CD14-positive monocyte (primary cell): ENCODE results near the gene LRP2BP. TPM values are rescaled to one million over a fixed set of nuclear protein-coding genes. Genes with fewer than 3 reads are reported as not detected.

Experiments used
- DNase-seq, 3 donors: peaks; one replicate each; pipeline ENCODE4 v3.0.0-alpha.2; 2011 to 2022
- H2AFZ ChIP-seq: 2 replicates; pipeline ENCODE4 v1.6.0; 2012; ENCODE audit warnings: mild to moderate bottlenecking, low read depth, low read length, inconsistent platforms; ENCODE audit not compliant: insufficient read depth, poor library complexity, severe bottlenecking
- H3K27ac ChIP-seq, 2 donors: 1 replicate in 1 of 2; 2 replicates in 1 of 2; pipeline ENCODE4 v1.5.1; 2012 to 2013; ENCODE audit warnings: low read length in 2 of 2, control low read depth in 1 of 2, inconsistent platforms in 1 of 2, low read depth in 1 of 2, mild to moderate bottlenecking in 1 of 2
- H3K27me3 ChIP-seq, 2 donors: one replicate each; pipeline versions ENCODE4 v1.6.0 to v1.6.1; 2011 to 2013; ENCODE audit warnings: low read length in 2 of 2; ENCODE audit not compliant: control insufficient read depth in 2 of 2, insufficient read depth in 2 of 2
- H3K36me3 ChIP-seq, 2 donors: replicated peaks in 1 of 2; 1 replicate in 1 of 2; 2 replicates in 1 of 2; pipeline versions ENCODE4 v1.5.1 to v1.6.1; 2012 to 2013; ENCODE audit warnings: low read length in 2 of 2, control low read depth in 1 of 2, inconsistent platforms in 1 of 2, mild to moderate bottlenecking in 1 of 2; ENCODE audit not compliant: insufficient read depth in 2 of 2, control insufficient read depth in 1 of 2
- H3K4me1 ChIP-seq, 2 donors: 1 replicate in 1 of 2; 2 replicates in 1 of 2; pipeline versions ENCODE4 v1.5.1 to v1.6.1; 2012 to 2013; ENCODE audit warnings: low read length in 2 of 2, control low read depth in 1 of 2, inconsistent platforms in 1 of 2, mild to moderate bottlenecking in 1 of 2, moderate library complexity in 1 of 2; ENCODE audit not compliant: insufficient read depth in 2 of 2, control insufficient read depth in 1 of 2
- H3K4me2 ChIP-seq: replicated peaks from 2 replicates; pipeline ENCODE3; 2012; ENCODE audit warnings: low read length, moderate library complexity, mild to moderate bottlenecking; ENCODE audit not compliant: poor library complexity, severe bottlenecking; ENCODE audit errors: extremely low read depth
- H3K4me3 ChIP-seq, 3 experiments: fragments of 200-600 bp in 1 of 3; sonication (generic) in 1 of 3; replicated peaks in 1 of 3; 1 replicate in 2 of 3; 2 replicates in 1 of 3; pipeline ENCODE4 v1.5.1; 2011 to 2013; ENCODE audit warnings: low read length in 3 of 3, mild to moderate bottlenecking in 3 of 3, control low read depth in 2 of 3, low read depth in 2 of 3, inconsistent platforms in 1 of 3, moderate library complexity in 1 of 3
- H3K79me2 ChIP-seq: 2 replicates; pipeline ENCODE4 v1.6.0; 2012; ENCODE audit warnings: mild to moderate bottlenecking, control low read depth, inconsistent platforms, low read length, moderate library complexity; ENCODE audit not compliant: insufficient read depth
- H3K9ac ChIP-seq: 2 replicates; pipeline ENCODE4 v1.6.0; 2017; ENCODE audit warnings: low read length, mild to moderate bottlenecking; ENCODE audit not compliant: insufficient read depth, poor library complexity, severe bottlenecking
- H3K9me3 ChIP-seq, 2 donors: replicated peaks in 1 of 2; 1 replicate in 1 of 2; 2 replicates in 1 of 2; pipeline versions ENCODE4 v1.5.1 to v1.6.1; 2012 to 2013; ENCODE audit warnings: low read length in 2 of 2, control low read depth in 1 of 2; ENCODE audit not compliant: control insufficient read depth in 1 of 2, insufficient read depth in 1 of 2
- H4K20me1 ChIP-seq: 2 replicates; pipeline ENCODE4 v1.6.0; 2012; ENCODE audit warnings: mild to moderate bottlenecking, low read length, control low read depth, moderate library complexity; ENCODE audit not compliant: insufficient read depth
- H3K27ac Mint-ChIP-seq, 7 donors: one replicate each; pipeline ENCODE4 v1.8.0; 2020; ENCODE audit warnings: mild to moderate bottlenecking in 7 of 7, mixed read lengths in 7 of 7, moderate library complexity in 6 of 7, inconsistent platforms in 2 of 7
- H3K27me3 Mint-ChIP-seq, 3 donors: one replicate each; pipeline ENCODE4 v1.8.0; 2021 to 2022; ENCODE audit warnings: low read depth in 3 of 3, mild to moderate bottlenecking in 3 of 3, mixed read lengths in 3 of 3, moderate library complexity in 3 of 3, inconsistent platforms in 1 of 3
- H3K36me3 Mint-ChIP-seq, 2 donors: one replicate each; pipeline ENCODE4 v1.8.0; 2020; ENCODE audit warnings: mixed read lengths in 2 of 2, inconsistent platforms in 1 of 2, mild to moderate bottlenecking in 1 of 2
- H3K4me1 Mint-ChIP-seq: one replicate; pipeline ENCODE4 v1.8.0; 2020; ENCODE audit warnings: mild to moderate bottlenecking, mixed read lengths
- H3K4me3 Mint-ChIP-seq, 2 donors: one replicate each; pipeline ENCODE4 v1.8.0; 2020; ENCODE audit warnings: mild to moderate bottlenecking in 2 of 2, mixed read lengths in 2 of 2, moderate library complexity in 1 of 2
- H3K9me3 Mint-ChIP-seq, 7 donors: one replicate each; pipeline ENCODE4 v1.8.0; 2020 to 2022; ENCODE audit warnings: mixed read lengths in 7 of 7, mild to moderate bottlenecking in 6 of 7, moderate library complexity in 6 of 7, inconsistent platforms in 2 of 7
- CTCF ChIP-seq: fragments of 200-600 bp; IDR thresholded peaks from one replicate; pipeline ENCODE4 v1.8.0; 2022; ENCODE audit warnings: antibody characterized with exemption, mild to moderate bottlenecking
- WGBS: methylation state at CpG from one replicate; pipeline ENCODE4 v1.1.5; 2013; ENCODE audit warnings: missing lambda C conversion rate; ENCODE audit not compliant: insufficient coverage; 5-methylcytosine and 5-hydroxymethylcytosine counted together
- intact Hi-C, 2 donors: fragments of 100-400 bp; cut with micrococcal nuclease; formaldehyde crosslinking; loops; one replicate each; pipeline versions ENCODE4 v1.15.0 to v1.15.1; 2023
- polyA plus RNA-seq, 3 donors: library from polyadenylated mRNA; depleted of rRNA in 1 of 3; unstranded in 2 of 3; stranded (reverse) in 1 of 3; fragments of 300-500 nt in 2 of 3; fragments of >200 nt in 1 of 3; fragmentation: Illumina TruSeq in 2 of 3; gene quantifications; 1 replicate in 2 of 3; 2 replicates in 1 of 3; pipeline ENCODE4 v1.2.3, GENCODE V29; 2012 to 2021

The LRP2BP gene
- polyA plus RNA-seq, 3 donors = 0.04 to 0.10 (median 0.09) TPM

DNA sequence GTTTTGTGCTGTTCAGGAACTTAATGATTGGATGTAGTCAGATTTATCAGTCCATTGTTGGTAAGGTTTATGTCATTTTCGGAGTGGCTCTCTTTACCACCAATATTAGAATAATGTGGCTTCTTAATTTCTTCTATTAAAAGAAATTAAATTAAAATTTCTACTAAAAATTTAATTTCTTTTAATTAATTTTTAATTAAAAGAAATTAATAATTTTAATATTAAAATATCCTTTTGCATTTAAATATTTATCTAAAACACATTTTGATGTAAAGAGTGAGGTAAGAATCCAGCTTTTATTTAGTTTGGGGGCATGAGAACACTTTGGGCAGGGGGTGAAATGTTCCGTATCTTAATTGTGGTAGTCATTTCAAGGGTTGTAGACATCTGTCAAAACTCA, 45.8 kb upstream of the LRP2BP start:
- H3K4me1 ChIP-seq = no peaks in the 10 kb centered on the region
- DNase-seq = no peak
- H3K9me3 Mint-ChIP-seq = no peaks in the 10 kb centered on the region
- no peak overlapping the region for H3K4me3 Mint-ChIP-seq
- H3K27me3 ChIP-seq = peaks cover 16 to 19% of the 10 kb centered on the region in 2 donors
- H3K4me3 ChIP-seq = no peak overlapping the region
- TF ChIP-seq CTCF = no peak
- no peaks in the 10 kb centered on the region for H3K79me2 ChIP-seq
- H3K36me3 Mint-ChIP-seq = no peaks in the 10 kb centered on the region
- no peak overlapping the region for H3K4me2 ChIP-seq
- peaks cover 3 to 8% (median 4%) of the 10 kb centered on the region in 3 donors for H3K27me3 Mint-ChIP-seq
- intact Hi-C loops = no loop called here
- H3K27ac ChIP-seq = no peak overlapping the region
- no peaks in the 10 kb centered on the region for H3K36me3 ChIP-seq
- 67% methylated on average over 1 of the region's 2 CpGs for WGBS
- no peak overlapping the region for H3K27ac Mint-ChIP-seq
- H3K9me3 ChIP-seq = no peaks in the 10 kb centered on the region
- no peak overlapping the region for H2AFZ ChIP-seq
- no peaks in the 10 kb centered on the region for H3K4me1 Mint-ChIP-seq
- no peaks in the 10 kb centered on the region for H4K20me1 ChIP-seq
- no peak overlapping the region for H3K9ac ChIP-seq

GRCh38 chr4:185437809-185438208, 42.1 kb upstream of the LRP2BP start:
- Histone ChIP-seq H3K4me3 (no peak overlapping the region), H3K4me1 (no peaks in the 10 kb centered on the region), H3K27me3 (peaks cover 16 to 22% of the 10 kb centered on the region in 2 donors), H2AFZ (no peak overlapping the region), H3K36me3 (no peaks in the 10 kb centered on the region), H3K27ac (no peak overlapping the region), H3K9ac (no peak overlapping the region), H3K79me2 (no peaks in the 10 kb centered on the region), H3K4me2 (no peak overlapping the region), H4K20me1 (no peaks in the 10 kb centered on the region), H3K9me3 (no peaks in the 10 kb centered on the region)
- Mint-ChIP-seq H3K27ac (no peak overlapping the region), H3K9me3 (peaks cover 0 to 3% (median 0%) of the 10 kb centered on the region in 7 donors), H3K4me1 (no peaks in the 10 kb centered on the region), H3K36me3 (no peaks in the 10 kb centered on the region), H3K4me3 (no peak overlapping the region), H3K27me3 (peaks cover 9 to 15% (median 13%) of the 10 kb centered on the region in 3 donors)
- DNase-seq = no peak
- intact Hi-C loops = no loop called here
- TF ChIP-seq CTCF = no peak
